GM11168 (cell line): ENCODE data around the gene KRTAP2-3.
"Not testable (repeated sequence)": the region's sequence is repeated elsewhere in the genome, so short reads cannot be mapped to it uniquely, and the experiment has no call there.

ENCODE experiments used
- in situ Hi-C: fragments of 300-500 bp; cut with MboI; formaldehyde crosslinking; loops from one replicate; pipeline ENCODE4 v1.12.0; 2022; ENCODE audit warnings: low sequenced_read_pairs; ENCODE audit not compliant: unreplicated experiment

Gene KRTAP2-3

GRCh38 chr17:41037853-41038350 is 22.0 kb downstream of the KRTAP2-3 start:
- in situ Hi-C loops: no loop called here

DNA sequence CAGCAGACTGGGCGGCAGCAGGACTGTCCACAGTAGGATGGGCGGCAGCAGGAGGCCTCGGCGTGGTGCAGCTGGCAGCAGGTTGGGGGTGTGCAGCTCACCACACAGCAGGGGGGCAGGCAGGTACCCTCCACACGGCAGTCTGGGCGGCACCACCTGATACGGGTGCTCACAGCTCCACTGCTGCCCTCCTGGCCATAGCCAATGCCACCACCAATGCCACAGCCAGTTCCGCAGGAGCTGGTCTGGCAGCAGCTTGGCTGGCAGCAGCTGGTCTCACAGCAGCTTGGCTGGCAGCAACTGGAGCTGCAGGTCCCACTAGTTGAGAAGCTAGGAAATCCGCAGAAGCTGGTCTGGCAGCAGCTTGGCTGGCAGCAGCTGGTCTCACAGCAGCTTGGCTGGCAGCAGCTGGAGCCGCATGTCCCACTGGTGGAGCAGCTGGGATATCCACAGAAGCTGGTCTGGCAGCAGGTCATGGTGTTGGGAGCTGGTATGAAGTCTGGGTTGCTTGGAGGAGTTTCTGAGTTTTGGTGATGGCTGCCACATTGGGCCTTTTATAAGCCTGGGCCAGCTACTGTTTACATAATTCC is 25.5 kb downstream of the KRTAP2-3 start, which contains the start of gene KRTAP1-3:
Gene KRTAP1-3 (minus strand): TSS at position 529 of the 590 bp plus-strand sequence. CDS start 53 bp downstream, at position 476.
- in situ Hi-C loops: not testable (repeated sequence)

GRCh38 chr17:41029633-41030245 is 30.2 kb downstream of the KRTAP2-3 start, which contains the start of gene KRTAP1-4:
Gene KRTAP1-4 (minus strand): TSS chr17:41030195. CDS start chr17:41030078, 117 bp downstream.
- in situ Hi-C loops: no loop called here

DNA sequence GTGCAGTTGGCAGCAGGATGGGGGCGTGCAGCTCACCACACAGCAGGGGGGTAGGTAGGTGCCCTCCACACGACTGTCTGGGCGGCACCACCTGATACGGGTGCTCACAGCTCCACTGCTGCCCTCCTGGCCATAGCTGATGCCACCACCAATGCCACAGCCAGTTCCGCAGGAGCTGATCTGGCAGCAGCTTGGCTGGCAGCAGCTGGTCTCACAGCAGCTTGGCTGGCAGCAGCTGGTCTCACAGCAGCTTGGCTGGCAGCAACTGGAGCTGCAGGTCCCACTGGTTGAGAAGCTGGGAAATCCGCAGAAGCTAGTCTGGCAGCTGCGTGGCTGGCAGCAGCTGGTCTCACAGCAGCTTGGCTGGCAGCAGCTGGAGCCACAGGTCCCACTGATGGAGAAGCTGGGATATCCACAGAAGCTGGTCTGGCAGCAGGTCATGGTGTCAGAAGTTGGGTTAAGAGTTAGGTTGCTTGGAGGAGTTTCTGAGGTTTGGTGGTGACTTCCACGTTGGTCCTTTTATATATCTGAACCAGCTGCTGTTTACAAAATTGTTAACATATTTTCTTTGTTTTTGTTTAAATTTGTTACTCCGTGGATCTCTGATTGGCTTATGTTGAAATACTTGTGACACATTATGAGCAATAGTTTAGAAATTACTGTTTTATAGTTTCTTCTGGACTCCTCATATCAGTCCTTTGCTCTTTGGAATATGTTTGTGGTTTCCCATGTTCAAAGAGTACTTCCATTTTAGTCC is 33.0 kb downstream of the KRTAP2-3 start, which contains the start of gene KRTAP1-5:
Gene KRTAP1-5 (minus strand): TSS at position 494 of the 757 bp plus-strand sequence. CDS start 53 bp downstream, at position 441.
- in situ Hi-C loops: no loop called here

- in situ Hi-C loops: no loop called here
These were observed 35.2 kb downstream of the KRTAP2-3 start for GRCh38 chr17:41024697-41025096.

GRCh38 chr17:41020336-41020735 is 39.6 kb downstream of the KRTAP2-3 start:
- in situ Hi-C loops: no loop called here

GRCh38 chr17:41019415-41019814 is 40.5 kb downstream of the KRTAP2-3 start:
- in situ Hi-C loops: no loop called here

DNA sequence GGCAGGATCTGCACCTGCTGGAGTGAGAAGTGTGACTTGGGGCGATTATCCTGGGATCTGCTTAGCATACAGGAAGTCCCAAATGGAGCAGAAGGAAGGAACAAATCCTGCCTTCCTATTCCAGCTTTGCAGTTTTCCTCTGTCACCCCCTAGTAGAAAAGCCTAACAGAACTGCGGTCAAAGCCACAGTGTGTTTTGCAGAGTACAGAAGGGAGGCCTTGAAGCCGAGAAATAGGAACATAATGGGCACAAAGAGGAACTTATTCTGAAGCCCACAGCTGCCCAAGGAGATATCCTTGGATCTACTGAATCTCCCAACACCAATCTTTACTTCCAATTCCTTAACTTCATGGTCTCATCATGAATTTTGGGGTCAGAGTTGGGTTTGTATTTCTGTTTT is 41.4 kb downstream of the KRTAP2-3 start:
- in situ Hi-C loops: no loop called here

GRCh38 chr17:41016578-41017215 is 43.2 kb downstream of the KRTAP2-3 start:
- in situ Hi-C loops: no loop called here

DNA sequence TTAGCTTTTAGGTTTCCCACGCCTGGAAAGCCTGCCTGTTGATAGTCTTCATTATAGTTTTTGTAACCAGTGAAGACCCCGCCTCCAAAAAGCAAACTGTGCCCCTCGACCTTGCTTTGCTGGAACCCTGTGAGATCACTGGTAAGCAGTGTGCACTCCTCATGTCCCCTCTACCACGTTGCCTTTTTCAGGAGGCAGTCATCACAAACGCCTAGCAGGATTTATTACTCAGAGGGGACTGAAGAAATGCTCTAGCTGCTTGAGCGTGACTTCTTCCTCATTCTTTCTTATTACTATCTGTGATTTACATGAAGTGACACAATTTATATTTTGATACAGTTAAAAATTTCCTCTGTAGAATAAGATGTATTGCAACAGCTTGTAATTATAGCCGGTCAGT is 44.5 kb downstream of the KRTAP2-3 start:
- in situ Hi-C loops: no loop called here

- in situ Hi-C loops: no loop called here
These were observed 46.3 kb downstream of the KRTAP2-3 start for GRCh38 chr17:41013606-41014005.

- in situ Hi-C loops: no loop called here
These were observed 46.7 kb downstream of the KRTAP2-3 start for GRCh38 chr17:41013181-41013580.

DNA sequence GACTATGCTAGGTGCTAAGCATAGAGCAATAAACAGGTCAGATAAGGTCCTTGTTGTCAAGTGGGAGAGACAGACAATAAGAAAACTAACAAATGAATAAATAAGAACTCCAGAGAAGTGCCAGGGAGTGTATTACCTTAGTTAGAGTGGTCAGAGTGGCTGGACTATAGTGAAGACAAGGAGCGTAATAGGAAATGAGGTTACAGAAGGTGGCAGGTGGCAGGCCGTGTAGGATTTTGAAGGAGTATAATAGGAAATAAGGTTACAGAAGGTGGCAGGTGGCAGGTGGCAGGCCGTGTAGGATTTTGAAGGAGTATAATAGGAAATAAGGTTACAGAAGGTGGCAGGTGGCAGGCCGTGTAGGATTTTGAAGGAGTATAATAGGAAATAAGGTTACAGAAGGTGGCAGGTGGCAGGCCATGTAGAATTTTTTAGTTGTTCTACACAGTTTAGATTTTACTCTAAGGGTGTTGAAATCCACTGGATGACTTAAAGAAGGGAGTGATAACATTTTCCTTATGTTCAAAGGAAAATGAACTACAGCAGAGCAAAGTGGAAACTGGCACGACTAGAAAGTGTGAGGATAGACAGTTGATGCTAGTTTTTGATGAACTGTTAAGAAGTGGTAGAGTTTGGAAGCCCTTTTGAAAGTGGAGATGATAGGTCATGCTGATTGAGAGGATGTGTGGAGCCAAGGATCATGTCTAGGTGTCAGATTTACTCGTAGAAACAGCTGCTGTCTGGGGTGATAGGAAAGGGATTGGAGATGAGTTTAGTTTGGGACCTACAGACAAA is 47.4 kb downstream of the KRTAP2-3 start:
- in situ Hi-C loops: no loop called here

DNA sequence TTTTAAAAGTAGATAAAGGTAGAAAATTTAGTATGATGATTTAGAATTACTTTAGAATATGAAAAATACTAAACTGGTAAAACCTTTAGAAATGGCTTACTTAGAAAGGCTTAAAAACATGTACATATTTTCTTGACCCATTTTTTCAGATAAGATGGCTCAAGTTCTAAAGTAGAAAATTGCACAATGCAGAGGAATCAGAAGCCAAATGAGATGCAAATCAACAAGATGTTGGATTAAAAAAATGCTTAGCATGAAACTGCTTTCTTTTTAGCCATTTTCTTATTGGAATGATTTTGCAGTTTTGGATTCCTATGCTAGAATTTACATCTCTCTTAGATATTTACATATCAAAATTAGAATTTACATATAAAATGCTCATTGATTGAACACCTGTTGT is 49.5 kb downstream of the KRTAP2-3 start:
- in situ Hi-C loops: no loop called here

DNA sequence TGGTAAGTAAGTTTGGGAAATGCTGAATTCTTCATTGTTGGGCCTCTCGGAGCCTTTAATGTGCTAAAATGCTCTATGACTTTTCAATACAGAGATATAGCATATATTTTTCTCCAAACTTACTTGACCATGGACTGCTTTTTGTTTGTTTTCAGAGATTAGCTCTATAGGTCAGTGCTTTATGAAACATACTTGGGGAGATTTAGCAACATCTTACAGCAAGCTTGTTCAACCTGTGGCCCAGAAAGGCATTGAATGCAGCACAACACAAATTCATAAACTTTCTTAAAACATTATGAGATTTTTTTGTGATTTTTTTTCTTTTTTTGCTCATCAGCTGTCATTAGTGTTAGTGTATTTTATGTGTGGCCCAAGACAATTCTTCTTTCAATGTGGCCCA is 50.0 kb downstream of the KRTAP2-3 start:
- in situ Hi-C loops: no loop called here

- in situ Hi-C loops: no loop called here
These were observed 50.6 kb downstream of the KRTAP2-3 start for GRCh38 chr17:41009301-41009760.
